Fibroblast of skin of right quadriceps (primary cell): ENCODE results near the gene ABLIM2.

Source experiments
- DNase-seq: peaks from one replicate; pipeline ENCODE4 v3.0.0-alpha.2; 2013

Gene ABLIM2

DNA sequence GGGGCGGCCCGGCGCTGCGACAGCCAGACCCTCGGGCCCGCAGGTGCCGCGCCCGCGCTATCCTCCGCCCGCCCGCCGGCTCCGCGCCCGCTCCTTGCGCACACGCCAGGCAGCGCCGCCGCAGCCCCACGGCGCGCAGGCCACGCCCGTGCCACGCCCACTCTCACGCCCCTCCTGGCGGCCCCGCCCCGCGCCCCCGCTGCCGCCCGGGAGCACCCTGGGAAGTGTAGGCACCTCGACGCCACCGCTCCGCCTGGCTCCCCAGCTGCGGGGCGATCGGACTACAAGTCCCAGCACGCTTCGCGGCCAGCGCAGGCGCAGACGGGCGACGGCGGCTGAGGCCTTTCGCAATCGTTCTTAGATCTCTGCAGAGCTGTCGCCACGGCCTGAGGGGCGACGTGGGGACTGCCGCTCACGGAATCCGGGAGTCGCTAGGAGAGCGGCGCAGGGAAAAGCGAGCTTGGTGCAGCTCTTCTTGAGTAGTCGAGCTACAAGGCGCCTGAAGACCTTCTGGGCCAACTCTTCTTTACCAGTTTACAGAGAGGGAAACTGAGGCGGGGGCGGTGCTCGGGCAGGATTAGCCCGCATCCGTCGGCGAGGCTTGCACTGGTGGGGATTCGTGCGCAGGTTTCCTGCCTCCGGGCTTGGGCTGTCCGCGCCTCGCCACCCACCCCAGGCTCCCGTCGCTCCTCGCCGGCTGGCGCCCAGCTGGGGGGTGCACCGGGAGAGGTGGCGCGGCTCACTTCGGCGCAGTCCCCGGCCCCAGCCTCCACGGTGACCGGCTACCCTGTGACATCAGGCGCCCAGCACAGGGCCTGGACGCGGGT, at the start of gene ABLIM2:
Gene ABLIM2 (minus strand): TSS at position 104 of the 827 bp plus-strand sequence. CDS start 124 bp downstream, outside the sequence.
- DNase-seq, result peak; percentile 97

DNA sequence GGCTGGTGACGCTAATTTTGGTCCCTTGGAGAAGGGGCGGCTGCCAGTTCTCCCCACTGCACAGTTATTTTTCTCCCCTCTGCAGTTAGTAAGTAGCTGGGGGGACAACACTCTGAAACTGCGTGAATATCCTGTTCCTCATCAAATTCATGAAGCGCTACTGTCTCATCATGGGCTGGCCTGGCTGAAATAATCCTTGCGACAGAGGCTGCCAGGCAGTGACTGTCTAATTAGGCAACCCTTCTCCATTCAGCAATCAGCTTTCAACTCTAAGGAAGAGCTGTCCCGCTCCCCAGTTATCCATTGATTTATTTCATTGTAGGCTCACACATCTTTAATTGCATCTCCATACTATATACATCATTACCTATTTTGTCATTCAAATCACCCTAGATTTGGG, 48.7 kb upstream of the ABLIM2 start:
- no peak for DNase-seq

DNA sequence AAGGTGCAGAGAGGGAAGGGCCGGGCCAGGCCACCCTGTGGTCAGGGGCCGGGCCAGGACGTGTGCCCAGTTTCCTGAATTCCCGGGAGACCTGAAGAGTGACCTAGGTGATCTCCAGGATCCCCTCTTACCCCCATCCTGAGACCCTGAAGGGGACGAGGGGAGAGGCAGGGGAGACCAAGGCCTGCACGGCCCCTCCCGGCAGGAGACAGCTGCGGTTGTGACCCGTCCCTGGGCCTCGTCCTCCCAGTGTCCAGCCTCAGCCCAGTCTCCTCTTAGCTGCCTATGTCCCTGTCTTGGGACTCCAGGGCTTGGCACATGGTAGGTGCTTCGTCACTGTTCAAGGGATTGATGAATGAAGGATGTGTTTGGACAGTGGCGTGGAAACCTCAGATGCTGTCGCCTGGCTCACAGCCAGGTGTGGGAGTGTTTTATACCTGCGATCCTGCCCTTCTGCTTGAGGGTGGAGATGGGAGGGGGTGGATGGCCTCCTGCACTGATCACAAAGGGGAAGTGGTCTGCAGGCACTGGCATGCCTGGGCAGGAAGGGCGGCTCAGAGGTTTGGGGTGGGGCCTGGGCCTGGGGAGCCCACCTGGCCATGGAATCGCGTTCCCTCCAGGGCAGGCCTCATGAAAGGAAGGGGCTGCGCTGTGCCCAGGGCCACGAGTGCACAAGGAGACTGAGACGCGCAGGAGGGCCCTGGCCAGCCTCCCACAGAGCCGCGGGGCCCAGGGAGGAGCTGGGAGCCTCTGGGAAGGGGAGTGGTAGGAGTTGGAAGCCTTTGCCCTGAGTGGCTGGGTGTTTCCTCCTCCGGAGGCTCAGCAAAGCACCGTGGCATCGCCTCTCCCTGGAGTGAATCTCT, 47.4 kb upstream of the ABLIM2 start:
- DNase-seq, result no peak

DNA sequence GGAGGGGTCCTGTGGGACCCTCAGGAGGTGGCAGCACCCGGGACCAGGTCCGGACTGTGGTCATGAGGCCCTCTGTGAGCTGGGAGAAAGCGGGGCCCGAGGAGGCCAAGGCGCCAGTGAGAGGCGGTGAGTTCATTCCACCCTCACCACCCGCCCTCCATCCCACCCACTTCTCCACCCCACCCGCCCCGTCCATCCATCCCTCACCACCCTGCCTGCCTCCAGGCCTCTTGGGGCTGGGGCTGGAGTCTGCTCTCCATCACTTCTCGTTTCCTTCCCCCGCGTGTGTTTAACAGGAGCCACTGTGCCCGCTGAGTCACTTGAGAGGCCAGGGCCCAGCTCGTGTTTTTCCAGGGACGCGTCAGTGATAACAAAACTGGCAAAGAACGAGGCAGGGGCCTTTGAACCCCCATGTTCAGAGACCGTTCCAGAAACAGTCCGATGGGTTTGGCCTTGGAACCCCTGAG, 46.7 kb upstream of the ABLIM2 start:
- DNase-seq, result no peak

DNA sequence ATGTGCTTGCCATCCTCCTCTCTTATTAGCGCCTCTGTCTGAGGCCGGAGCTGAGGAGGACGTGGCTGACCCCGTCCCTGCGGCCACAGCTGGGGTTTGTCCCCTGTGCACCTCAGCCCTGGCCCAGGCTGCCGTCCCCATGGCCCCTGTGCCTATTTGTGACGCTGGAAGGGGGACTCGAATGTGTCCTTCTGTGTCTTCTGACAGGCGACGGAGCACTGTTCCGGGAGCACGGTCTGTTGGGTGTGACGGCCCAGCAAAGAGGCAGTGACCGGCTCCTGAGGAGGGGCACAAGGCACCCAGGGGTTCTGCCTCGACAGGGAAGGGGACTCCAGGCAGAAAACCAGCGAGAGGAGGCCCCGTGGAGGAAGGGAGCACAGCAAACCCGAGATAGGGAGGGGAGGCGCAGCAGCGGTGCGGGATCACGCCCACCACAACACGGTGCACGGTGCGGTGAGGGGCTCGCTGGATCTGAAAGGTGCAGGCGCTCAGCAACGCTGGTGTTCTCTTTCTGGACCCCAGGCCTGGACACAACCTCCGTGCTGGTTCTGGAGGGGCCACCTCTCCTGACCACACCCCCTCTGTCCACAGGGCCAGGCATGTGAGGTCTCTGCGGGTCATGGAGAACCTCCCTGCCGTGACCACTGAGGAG, 46.1 kb upstream of the ABLIM2 start:
- no peak for DNase-seq

DNA sequence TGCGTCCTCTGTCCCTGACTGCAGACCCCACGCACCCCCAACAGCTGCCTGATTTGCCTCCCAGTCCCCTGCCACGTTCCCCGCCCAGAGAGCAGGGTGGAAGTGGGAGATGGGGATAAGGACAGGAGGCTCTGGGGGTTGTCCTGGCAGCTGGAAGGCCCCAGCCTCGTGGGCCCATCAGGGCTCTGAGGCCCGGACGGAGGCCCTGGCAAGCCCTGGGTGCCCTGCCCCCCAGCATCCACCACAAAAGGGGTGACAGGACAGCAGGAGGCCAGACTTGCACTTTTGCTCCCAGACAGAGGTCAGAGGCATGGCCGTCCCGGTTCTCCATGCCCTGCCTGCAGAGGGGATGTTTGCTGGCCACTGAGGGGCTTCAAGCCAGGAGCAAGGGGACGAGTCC, 45.2 kb upstream of the ABLIM2 start:
- DNase-seq, result no peak

DNA sequence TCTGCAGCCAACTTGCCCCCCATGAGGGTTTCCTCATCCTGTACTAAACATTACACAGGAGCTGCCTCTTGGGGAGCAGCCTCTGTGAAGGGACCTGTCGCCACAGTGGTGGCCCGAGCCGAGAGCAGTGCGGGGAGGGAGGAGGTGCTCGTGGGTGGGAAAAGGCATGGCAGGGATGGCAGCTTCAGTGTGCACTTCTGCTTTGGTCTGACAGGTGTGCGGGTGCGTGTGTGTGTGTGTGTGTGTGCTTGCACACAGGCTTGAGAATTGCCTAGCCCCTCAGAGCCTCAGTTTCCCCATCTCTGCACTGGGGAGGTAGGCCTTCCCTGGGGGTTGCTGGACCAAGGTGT, 44.4 kb upstream of the ABLIM2 start:
- no peak for DNase-seq

DNA sequence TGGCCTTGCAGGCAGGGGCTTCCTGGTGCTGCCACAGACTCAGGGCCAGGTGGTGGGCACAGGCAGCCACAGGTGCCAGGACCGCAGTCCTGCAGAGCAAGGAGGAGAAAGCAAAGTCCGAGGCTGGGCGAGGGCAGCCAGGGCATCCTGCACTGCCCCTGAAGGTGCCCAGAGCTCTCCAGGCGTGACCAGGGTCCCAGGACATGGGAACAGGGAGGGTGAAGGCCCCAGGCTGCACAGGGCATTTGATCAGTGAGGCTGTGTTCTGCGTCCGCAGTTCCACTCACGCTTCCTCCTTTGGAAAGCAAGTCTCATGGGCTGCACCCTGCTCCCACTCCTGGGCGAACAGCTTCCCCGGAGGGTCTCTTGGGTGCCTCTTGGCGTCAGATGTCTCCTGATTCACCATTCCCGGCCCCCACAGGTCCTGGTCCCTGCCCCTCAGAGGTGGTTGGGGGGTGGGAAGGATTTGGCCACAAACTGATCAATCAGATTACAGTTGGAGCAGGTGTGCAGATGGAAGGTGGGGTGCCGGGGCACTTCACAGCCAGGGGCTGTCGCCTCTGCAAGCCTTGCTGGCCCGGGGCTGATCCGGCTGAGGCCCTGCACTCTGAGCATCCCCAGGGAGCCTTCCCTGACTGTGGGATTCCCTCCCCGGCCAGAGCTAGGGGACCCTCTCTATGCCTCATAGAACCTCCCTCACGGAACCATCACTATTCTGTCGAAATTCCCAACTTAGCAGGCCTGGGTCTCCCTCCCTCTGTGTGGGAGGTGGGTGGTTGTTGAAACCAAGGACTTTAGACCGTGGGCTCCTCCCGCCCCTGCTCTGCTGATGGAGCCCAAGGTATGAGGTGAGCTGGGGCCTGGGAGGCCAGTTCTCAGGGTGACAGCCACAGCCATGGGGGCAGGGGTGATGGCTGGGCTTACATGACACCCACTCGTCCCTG, 43.8 kb upstream of the ABLIM2 start:
- DNase-seq, result no peak

DNA sequence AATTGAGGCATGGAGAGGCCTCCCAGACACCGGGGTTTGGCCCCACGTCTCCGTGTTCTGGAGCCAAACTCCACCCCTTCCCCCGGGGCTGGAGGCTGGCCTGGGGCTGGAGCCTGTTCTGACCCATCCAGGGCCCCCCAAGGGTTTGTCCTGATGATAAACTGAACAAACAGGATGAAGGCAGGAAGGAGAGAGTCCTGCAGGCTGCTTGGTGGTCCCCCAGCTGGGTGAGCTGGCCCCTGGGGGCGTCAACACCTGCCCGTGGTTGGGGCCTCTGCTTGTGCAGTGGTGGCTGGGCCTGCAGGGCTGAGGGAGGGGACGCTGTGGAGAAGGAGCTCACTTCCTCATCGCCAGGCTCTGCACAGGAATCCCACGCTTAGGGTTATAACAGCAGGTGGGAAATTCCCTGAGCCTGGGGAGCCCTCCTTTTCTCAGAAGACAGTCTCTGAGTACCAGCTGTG, 42.7 kb upstream of the ABLIM2 start:
- no peak for DNase-seq

DNA sequence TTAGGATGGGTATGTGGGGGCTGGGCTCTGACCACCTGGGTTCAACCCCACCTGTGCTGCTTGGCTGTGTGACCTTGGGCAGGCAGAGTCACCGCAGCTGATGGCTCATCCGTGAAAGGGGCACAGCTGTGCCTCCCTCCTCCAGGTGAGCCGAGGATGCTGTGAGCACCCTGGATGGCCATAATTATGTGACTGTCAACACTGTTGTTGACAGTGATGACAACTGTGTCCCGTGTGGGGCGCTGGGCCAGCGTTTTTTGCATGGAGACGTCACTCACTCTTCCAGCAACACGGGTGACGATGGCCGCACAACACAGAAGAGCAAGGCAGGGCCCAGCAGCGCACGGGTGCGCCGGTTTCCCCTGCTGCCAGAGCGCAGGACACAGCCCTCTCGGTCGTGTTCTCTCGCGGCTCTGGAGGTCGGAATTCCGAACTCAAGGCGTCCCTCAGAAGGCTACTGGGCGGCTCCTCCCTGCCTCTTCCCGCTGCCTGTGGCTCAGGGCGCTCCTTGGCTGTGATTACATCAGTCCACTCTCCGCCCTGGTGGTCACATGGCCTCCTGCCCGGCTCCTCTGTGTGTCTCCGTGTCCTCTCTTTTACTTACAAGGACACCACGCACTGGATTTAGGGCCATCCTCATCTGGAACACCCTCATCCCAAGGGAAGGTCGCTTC, 41.8 kb upstream of the ABLIM2 start:
- no peak for DNase-seq

DNA sequence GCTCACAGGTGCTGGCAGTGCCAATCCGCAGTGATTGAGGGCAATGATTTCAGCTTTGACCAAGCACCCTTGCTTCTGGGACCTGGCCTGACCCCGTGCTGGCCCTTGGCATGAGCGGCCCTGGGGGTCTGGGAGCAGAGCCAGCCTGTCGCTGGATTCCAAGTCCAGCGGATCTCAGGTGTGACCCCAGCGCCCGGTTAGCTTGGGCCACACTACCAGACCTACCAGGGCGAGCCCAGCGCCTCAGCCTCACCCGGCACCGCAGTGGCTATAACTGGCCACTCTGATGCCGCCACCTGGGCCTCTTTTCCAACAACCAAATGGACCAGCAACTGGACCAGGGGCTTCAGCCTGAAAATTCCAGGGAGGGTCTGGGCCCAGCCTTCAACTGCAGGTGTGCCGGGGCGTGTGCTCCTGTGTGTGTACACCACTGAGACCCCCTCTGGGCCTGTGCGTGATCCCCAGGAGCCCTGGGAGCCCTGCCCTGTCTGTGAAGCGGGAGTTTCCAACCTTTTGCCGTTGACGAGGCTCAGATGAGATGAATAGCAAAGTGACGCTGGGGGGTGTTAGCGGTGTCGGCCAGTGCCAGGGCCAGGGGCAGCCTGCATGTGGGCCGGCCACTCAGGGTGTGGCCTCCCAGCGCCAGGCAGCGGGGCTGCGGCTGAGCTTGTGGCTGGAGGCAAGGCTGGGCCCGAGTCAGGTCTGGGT, 41.1 kb upstream of the ABLIM2 start:
- DNase-seq, result no peak

DNA sequence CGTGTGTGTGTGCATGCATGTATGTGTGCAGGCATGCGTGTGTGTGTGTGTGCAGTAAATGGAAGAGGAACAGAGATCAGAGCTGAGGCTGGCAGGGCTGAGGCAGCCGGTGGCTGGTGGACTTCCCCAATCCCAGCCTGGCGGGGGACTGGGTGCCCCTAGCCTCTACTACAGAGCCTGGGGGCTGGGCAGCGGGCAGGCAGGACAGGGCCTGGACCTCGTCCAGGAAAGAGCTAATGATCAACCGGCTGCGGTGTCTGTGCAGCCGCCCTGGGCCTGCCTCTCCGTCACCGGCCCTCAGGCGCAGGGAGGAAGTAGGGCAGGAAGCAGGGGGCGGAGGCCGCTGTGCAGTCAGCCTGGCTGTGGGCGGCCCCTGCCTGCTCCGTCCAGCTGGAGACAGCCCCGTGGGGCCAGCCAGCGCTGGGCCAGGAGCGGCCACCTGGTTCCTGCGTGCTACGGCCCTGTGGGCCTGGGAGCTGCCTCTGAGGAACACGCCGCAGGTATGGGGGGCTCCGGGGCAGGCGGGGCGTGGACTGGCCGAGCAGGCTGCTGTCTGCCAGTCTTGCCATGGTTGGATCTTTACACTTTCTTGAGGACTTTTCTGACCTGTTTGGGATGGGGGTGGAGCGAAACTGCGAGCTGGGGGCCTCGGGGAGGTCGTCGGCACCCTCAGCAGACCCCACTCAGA, 40.4 kb upstream of the ABLIM2 start, which contains the start of gene SH3TC1:
Gene SH3TC1 (plus strand): TSS at position 385 of the 688 bp plus-strand sequence. CDS start 5,905 bp downstream, outside the sequence.
- DNase-seq, result peak; percentile 58

DNA sequence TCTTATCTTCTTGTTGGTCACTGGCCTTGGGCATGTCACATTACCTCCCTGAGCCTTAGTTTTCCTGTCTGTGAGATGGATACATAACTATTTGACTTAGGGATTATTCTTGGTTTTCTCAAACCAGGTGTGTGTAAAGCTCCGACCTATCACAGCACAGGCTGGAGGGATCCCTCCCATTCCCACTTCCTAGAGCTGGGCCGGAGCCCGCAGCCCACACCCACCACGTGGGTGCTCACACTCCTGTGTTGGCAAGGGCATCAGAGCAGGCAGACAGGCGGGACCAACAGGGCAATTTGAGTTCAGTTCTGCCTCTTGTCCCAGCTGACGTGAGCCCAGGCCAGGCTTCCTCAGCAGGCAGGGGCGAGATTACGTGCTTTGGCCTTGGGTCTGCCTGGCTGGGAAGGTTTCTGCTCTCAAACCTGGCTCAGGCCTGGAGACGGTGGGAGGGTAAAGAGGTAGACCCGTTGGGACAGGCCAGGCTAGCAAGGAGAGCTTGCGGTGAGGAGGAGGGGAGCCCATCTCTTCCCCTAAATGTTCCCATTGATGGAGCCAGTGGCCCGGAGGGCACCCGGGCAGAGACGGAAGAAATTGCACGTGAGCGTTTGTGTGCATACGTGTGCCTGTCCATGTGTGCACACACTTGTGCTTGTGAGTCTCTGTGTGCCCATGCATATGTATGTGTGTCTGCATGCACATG, 39.7 kb upstream of the ABLIM2 start:
- no peak for DNase-seq

DNA sequence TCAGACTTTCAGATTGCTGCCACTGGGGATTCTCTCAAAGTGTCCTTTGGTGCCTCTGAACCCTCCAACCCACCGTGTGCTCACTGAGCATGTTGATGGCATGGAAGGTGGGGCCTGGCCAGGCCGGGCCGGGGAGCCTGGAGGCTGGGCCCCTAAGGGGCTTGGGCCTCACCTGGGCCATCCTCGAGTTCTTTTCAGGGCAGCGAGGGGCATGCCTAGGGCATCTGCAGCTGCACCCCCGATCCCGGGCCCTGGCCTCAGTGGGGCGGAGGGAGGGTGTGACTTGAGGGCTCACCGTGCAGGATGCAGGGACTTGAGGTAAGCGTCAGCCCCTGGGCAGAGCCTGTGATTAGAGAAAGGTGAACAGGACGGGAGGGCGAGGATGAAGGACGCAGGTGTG, 38.9 kb upstream of the ABLIM2 start:
- no peak for DNase-seq

DNA sequence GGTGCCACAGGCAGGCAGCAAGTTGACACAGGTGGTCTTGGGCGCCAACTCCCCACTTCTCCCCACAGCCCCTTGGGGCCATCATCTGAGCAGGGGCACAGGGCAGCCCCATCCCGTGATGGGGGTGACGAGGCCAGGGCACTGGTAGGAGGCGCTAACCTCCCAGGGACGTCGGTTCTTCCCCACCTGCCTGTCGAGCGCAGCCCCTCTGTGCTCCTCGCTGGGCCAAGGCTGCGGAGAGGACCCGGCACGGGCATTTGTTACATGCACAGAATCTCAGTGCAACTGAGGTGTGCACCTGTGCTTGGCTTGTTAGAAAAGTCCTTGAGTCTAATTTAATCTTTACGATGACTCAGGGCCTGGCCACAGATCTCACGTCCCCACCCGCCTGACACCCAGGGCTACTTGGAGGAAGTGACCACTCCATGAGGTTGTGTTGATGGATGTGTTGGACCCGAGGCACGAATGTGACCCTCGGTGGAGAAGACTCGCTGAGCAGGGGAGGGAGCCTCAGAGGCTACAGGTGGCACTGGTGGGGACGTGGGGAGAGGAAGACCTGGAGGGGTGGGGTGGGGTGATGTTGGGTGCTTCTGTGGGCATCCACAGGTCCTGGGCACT, 37.3 kb upstream of the ABLIM2 start:
- DNase-seq, result no peak

DNA sequence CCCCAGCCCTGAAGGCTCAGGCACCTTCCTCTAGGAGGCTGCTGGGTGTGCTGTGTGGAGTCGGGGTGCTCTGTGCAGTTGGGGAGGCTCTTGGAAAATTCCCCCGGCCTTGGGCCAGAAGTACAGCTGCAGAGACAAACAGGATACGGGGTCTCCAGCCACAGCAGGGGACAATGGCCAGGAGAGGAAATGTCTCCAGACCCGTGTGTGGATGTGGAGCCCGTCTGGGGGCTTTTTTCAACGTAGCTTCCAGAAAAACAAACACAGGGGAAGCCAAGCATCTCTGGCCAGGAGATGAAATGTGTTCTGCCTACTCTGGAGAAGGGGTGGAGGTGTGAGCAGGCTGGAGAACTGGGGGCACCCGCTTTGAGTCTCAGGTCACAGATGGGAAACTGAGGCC, 36.8 kb upstream of the ABLIM2 start:
- no peak for DNase-seq

DNA sequence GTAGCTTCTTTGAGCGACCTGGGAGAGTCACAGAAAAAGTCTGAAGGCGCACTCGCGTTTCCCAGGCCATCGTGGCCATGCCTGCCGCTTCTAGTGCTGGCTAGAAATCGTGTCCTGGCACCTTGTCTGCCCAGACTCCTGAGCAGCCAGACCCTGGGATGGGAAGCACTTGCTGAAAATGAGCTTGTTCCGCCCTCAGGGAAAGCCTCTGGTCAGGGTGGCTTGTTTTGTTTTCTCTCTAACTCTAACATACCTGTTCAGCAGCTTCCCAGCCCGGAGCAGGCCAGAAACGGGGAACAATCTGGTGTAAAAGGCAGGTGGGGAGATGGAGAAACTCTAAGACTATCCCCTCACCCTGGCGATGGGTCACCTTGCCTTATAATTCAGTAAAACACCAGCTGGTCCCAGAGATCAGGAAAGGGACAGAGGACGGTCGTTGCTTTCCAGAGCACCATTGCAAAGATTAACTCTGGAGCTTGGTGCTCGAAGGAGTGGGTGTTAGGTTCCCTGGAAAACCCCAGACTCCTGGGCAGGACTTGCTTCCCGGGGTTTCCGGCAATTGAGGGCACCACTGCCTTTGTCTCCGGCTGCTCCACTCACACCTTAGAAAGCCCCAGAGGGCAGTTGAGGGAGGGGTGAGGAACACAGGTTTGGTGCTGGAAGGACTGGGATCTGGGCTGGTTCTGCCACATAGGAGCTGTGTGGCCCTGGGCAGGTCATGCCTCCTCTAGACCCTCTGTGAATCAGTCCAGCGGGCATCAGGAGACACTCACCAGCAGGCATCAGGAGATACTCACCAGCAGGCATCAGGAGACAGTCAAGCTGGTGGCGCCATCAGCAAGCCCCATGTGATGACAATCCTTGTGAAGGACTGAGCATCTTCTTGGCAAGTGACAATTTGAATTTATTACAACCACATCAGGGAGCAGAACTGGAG, 36.0 kb upstream of the ABLIM2 start:
- no peak for DNase-seq
